Stomach (tissue), 9 donors: ENCODE results near the gene KCNQ5. TPM values are rescaled to one million over a fixed set of nuclear protein-coding genes. Genes with fewer than 3 reads are reported as not detected.
A peak's percentile ranks its signal among the peaks of the same experiment; 100 is the strongest.

Experiments used
- DNase-seq, 2 donors: peaks; one replicate each; pipeline versions ENCODE4 v3.0.0 to v3.0.0-alpha.2; 2013 to 2019
- H3K27ac ChIP-seq, 5 donors: fragments of 200-600 bp in 4 of 5; sonication (generic) in 4 of 5; one replicate each; pipeline ENCODE4 v1.5.1; 2013 to 2019; ENCODE audit warnings: mild to moderate bottlenecking in 1 of 5, moderate library complexity in 1 of 5
- H3K27me3 ChIP-seq, 3 donors: fragments of 200-600 bp; sonication (generic); one replicate each; pipeline ENCODE4 v1.5.1; 2017 to 2019; ENCODE audit warnings: mixed run types in 1 of 3
- H3K36me3 ChIP-seq, 4 donors: fragments of 200-600 bp; sonication (generic); 1 replicate in 3 of 4; 2 replicates in 1 of 4; pipeline ENCODE4 v1.5.1; 2016 to 2019
- H3K4me1 ChIP-seq, 4 donors: fragments of 200-600 bp; sonication (generic); one replicate each; pipeline ENCODE4 v1.5.1; 2016 to 2019
- H3K4me3 ChIP-seq, 4 donors: fragments of 200-600 bp; sonication (generic) in 3 of 4; one replicate each; pipeline ENCODE4 v1.5.1; 2016 to 2019; ENCODE audit warnings: mild to moderate bottlenecking in 1 of 4
- H3K9me3 ChIP-seq, 4 donors: fragments of 200-600 bp; sonication (generic); one replicate each; pipeline ENCODE4 v1.5.1; 2016 to 2019
- EP300 ChIP-seq: sonication (generic); formaldehyde crosslinking; IDR thresholded peaks from one replicate; pipeline ENCODE4 v1.6.1; 2017; ENCODE audit warnings: antibody characterized with exemption
- POLR2A ChIP-seq, 4 donors: fragments of 450-650 bp; IDR thresholded peaks; one replicate each; pipeline ENCODE4 v1.6.1; 2016; ENCODE audit warnings: antibody characterized with exemption in 4 of 4, control low read depth in 2 of 4, mild to moderate bottlenecking in 1 of 4, moderate library complexity in 1 of 4
- POLR2AphosphoS5 ChIP-seq, 3 donors: sonication (generic); formaldehyde crosslinking; IDR thresholded peaks; one replicate each; pipeline ENCODE4 v1.6.1; 2016; ENCODE audit warnings: antibody characterized with exemption in 3 of 3
- WGBS, 5 donors: extraction: QIAGEN DNeasy Blood & Tissue Kit in 3 of 5; methylation state at CpG; one replicate each; pipeline versions ENCODE4 v1.1.5 to v1.1.7; 2013 to 2018; 5-methylcytosine and 5-hydroxymethylcytosine counted together
- intact Hi-C: fragments of 100-400 bp; cut with DNase I; formaldehyde crosslinking; loops from one replicate; pipeline ENCODE4 v1.15.1; 2023; ENCODE audit warnings: low total_unique reads
- polyA plus RNA-seq, 3 donors: library from polyadenylated mRNA; stranded (reverse); fragments of 200-250 nt; gene quantifications; one replicate each; pipeline ENCODE4 v1.2.3, GENCODE V29; 2013
- total RNA-seq, 5 donors: library from RNA; depleted of rRNA; stranded (reverse); fragments of >200 nt; gene quantifications; one replicate each; pipeline versions ENCODE4 v1.1.0 to v1.2.3, GENCODE V29; 2014 to 2016
- TF ChIP-seq, protein P1 (sequence below), 7 experiments: fragments of 450-650 bp in 4 of 7; fragments of 200-600 bp in 3 of 7; sonication (generic) in 3 of 7; IDR thresholded peaks; one replicate each; pipeline ENCODE4 v1.5.1; 2016 to 2019; ENCODE audit warnings: antibody characterized with exemption in 7 of 7, control low read depth in 2 of 7, mild to moderate bottlenecking in 1 of 7
- donor health status: healthy with polysubstance abuse.
- donor health status: Bipolar disorder and iron deficiency.
- donor health status: healthy.

The KCNQ5 gene
- total and polyA plus RNA-seq, 8 donors = 0.12 to 2.8 (median 0.37) TPM; not detected in 2

DNA sequence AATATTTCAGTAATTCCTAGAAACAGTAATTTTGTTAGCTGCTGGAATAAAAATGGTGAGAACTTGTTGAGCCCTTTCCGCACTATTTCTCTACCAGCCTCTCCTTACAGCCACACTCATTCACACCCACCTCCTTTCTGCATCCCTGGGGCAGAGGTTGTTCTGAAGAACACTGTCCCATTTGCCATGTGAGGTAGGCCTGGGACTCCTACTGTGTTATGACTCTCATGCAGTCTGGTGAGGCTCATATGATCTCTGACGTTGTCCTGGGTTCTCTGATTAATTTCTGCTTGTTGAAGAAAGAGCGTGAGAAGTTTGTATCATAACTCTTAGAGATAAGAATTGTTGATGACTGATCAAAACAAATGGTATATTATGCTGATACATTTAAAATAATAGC lies 4.1 kb upstream of the KCNQ5 start:
- WGBS, 5 donors = 62 to 89% (median 72%) methylated on average over 3 of the region's 3 CpGs
- Histone ChIP-seq H3K4me3 (no peak overlapping the region), H3K27ac (no peak overlapping the region), H3K36me3 (no peaks in the 10 kb centered on the region), H3K27me3 (peaks cover 0 to 22% (median 20%) of the 10 kb centered on the region in 3 donors), H3K4me1 (peaks cover 23 to 33% (median 32%) of the 10 kb centered on the region in 4 donors), H3K9me3 (no peaks in the 10 kb centered on the region)
- intact Hi-C loops = loop anchor here (10.0 kb wide), 1 partner anchor 517 kb away; no protein-coding TSS in a partner anchor
- no peak for TF ChIP-seq EP300
- no peak for TF ChIP-seq POLR2A (IDR thresholded peaks at IDR 0.05)
- TF ChIP-seq, protein P1, sequence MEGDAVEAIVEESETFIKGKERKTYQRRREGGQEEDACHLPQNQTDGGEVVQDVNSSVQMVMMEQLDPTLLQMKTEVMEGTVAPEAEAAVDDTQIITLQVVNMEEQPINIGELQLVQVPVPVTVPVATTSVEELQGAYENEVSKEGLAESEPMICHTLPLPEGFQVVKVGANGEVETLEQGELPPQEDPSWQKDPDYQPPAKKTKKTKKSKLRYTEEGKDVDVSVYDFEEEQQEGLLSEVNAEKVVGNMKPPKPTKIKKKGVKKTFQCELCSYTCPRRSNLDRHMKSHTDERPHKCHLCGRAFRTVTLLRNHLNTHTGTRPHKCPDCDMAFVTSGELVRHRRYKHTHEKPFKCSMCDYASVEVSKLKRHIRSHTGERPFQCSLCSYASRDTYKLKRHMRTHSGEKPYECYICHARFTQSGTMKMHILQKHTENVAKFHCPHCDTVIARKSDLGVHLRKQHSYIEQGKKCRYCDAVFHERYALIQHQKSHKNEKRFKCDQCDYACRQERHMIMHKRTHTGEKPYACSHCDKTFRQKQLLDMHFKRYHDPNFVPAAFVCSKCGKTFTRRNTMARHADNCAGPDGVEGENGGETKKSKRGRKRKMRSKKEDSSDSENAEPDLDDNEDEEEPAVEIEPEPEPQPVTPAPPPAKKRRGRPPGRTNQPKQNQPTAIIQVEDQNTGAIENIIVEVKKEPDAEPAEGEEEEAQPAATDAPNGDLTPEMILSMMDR (IDR thresholded peaks at IDR 0.05) = no peak
- TF ChIP-seq POLR2AphosphoS5 (IDR thresholded peaks at IDR 0.05) = no peak
- DNase-seq = no peak

DNA sequence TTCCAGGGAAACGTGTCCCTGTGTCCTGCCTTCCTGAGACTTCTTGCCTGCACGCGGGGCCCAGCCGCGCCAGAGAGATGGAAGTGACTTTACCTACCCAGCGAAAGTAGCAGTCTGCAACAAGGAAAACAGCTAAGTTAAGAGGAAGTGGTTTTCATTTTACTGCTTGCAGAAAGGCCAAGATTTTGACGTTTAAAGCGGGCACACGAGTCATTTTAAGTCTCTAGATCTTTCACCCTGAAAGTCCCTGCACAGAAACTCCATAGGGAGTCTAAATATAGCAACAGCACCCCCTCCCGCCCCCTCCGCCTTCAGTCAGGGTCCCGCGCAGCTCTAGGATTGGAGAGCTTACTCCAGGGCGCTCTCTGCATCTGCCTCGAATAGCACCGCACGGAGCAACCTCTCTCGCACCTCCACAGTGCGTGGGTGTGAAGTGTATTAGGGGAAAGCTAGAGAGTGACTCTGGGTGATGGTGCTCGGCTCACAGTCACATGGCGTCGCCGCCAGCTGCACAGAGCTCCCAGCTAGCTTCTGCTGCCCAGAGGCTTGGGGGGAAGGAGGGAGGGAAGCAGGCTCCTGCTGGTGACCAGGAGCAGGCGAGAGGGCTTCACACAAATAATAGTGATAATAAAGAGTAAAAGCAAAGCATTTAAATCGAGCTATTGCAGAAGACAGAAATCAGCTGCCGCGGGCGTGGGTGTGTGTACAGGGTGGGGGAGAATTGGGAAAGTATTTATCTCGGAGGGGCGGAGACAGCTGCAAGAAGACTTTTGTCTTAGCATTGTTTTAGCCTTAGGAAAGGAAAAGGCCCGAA lies 1.8 kb upstream of the KCNQ5 start:
- peak overlapping the region in 1 of 5 donors; percentile 13 for H3K27ac ChIP-seq
- H3K4me3 ChIP-seq = peak overlapping the region; percentile 52 to 74 (median 61)
- intact Hi-C loops = loop anchor here (10.0 kb wide), 1 partner anchor 515 kb away; no protein-coding TSS in a partner anchor
- H3K9me3 ChIP-seq = no peaks in the 10 kb centered on the region
- peak; percentile 30 to 80 for DNase-seq
- peaks cover 28 to 44% (median 39%) of the 10 kb centered on the region in 4 donors for H3K4me1 ChIP-seq
- peaks cover 0 to 34% (median 25%) of the 10 kb centered on the region in 3 donors for H3K27me3 ChIP-seq
- TF ChIP-seq POLR2AphosphoS5 (IDR thresholded peaks at IDR 0.05) = no peak
- no peaks in the 10 kb centered on the region for H3K36me3 ChIP-seq
- 6 to 9% (median 8%) methylated on average over 30 to 31 of the region's 31 CpGs for WGBS, 5 donors

DNA sequence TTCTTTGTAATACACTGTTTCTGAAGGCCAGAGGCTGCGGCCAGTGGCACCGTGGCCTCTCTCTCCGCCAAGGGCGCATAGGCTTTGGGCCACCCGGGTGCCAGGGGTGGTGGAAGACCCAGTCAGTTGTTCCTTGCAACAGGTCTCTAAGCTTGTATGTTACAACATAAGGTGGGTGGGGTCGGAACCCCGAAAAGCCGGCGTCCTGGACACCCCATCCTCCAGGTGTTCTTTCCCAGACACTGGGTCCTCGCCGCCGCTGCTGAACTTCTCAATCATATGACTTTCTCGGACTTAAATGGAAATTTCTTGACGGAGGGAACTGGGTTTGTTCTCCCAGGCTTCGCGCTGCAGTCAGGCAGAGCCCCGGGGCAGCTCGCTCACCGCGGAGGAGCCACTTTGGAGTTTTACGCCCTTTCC lies 983 bp upstream of the KCNQ5 start:
- H3K27ac ChIP-seq = peak overlapping the region in 1 of 5 donors; percentile 5
- no peaks in the 10 kb centered on the region for H3K9me3 ChIP-seq
- H3K36me3 ChIP-seq = no peaks in the 10 kb centered on the region
- TF ChIP-seq EP300 = no peak
- TF ChIP-seq POLR2AphosphoS5 (IDR thresholded peaks at IDR 0.05) = no peak
- TF ChIP-seq, protein P1 (IDR thresholded peaks at IDR 0.05) = no peak
- no peak for TF ChIP-seq POLR2A (IDR thresholded peaks at IDR 0.05)
- DNase-seq = no peak
- WGBS, 5 donors = 9 to 13% (median 11%) methylated on average over 20 to 21 of the region's 21 CpGs
- H3K4me3 ChIP-seq = peak overlapping the region; percentile 52 to 74 (median 61)
- intact Hi-C loops = no loop called here
- peaks cover 0 to 34% (median 25%) of the 10 kb centered on the region in 3 donors for H3K27me3 ChIP-seq
- H3K4me1 ChIP-seq = peaks cover 28 to 44% (median 39%) of the 10 kb centered on the region in 4 donors

DNA sequence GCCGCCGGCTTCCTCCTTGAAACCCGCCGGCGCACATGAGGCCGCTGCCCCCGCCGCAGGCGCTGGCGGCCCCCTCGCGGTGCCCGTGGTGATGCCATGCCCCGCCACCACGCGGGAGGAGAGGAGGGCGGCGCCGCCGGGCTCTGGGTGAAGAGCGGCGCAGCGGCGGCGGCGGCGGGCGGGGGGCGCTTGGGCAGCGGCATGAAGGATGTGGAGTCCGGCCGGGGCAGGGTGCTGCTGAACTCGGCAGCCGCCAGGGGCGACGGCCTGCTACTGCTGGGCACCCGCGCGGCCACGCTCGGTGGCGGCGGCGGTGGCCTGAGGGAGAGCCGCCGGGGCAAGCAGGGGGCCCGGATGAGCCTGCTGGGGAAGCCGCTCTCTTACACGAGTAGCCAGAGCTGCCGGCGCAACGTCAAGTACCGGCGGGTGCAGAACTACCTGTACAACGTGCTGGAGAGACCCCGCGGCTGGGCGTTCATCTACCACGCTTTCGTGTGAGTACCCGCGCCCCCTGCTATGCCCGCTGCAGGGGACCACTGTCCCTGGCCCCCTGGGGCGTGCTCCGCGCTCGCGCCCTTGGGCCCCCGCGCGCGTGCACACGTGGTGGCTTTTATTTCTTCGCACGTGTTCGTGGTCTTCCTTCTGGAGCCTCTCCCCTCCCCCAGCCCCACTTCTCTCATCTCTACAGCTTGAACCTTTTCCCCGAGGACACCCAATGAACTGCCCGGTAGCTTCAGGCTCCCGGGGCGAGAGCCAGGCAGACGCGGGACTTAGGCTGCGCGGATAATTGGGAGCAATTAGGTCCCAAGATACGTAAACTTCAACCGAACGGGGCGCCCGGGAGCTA lies 453 bp downstream of the KCNQ5 start:
- peak overlapping the region in 1 of 5 donors; percentile 5 for H3K27ac ChIP-seq
- peak; percentile 35 to 81 for DNase-seq
- peaks cover 0 to 34% (median 25%) of the 10 kb centered on the region in 3 donors for H3K27me3 ChIP-seq
- no peaks in the 10 kb centered on the region for H3K36me3 ChIP-seq
- WGBS, 5 donors = 0 to 2% (median 1%) methylated on average over 54 to 88 of the region's 89 CpGs
- H3K4me1 ChIP-seq = peaks cover 28 to 44% (median 39%) of the 10 kb centered on the region in 4 donors
- no peaks in the 10 kb centered on the region for H3K9me3 ChIP-seq
- intact Hi-C loops = no loop called here
- TF ChIP-seq, protein P1 (IDR thresholded peaks at IDR 0.05) = peak in 2 of 7 experiments; percentile 15 to 20
- TF ChIP-seq POLR2A (IDR thresholded peaks at IDR 0.05) = no peak
- peak overlapping the region; percentile 52 to 74 (median 61) for H3K4me3 ChIP-seq
